ENCODE measurements around the gene QSOX2. TPM values are rescaled to one million over a fixed set of nuclear protein-coding genes. Genes with fewer than 3 reads are reported as not detected.

The QSOX2 gene
- total RNA-seq, 2 experiments from 2014 or later: 14.4 TPM

DNA sequence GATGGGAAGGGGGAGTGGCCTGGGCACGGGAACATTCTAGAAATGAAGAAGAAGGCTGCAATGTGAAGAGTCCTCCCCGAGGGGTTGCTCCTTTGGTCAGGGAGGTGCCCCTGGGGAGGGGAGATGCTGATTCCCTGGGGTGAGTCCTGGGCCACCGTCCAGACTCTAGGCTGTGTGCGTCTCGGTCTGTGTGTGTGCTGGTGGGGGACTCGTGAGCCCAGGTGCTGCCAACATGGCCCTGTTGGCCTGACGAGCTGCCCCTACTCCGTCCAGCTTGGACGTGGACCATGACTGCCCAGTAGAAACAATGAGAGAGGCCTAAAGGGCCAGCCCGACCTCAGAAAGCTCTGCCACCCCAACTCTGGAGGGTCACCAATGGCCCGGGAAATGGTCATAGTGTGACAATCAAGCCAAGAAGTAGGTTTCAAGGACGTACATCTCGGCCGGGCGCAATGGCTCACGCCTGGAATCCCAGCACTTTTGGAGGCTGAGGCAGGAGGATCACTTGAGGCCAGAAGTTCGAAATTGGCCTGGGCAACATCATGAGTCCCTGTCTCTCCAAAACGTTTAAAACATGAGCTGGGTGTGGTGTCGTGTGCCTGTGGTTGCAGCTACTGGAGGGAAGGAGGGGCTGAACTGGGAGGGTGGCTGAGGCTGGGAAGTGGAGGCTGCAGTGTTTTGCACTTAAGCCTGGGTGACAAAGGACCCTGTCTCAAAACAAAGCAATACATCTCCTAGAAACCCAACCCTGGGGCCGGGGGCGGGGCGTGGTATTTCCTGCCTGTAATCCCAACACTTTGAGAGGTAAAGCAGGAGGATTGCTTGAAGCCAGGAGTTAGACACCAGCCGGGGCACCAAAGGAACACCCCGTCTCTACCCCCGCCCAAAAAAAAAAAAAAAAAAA is 57.7 kb downstream of the QSOX2 start:
- intact Hi-C loops (cut with DNase I, micrococcal nuclease): no loop called here
- H3K27me3 ChIP-seq (ENCODE audit: control insufficient read depth in 1 of 2, insufficient read depth in 2 of 2, low read length in 2 of 2): peaks cover 35 to 38% of the 10 kb centered on the region in 2 experiments
- no peak overlapping the region for H3K27ac ChIP-seq (ENCODE audit: low read depth in 1 of 2, low read length in 2 of 2)
- H3K9me3 ChIP-seq (ENCODE audit: control insufficient read depth in 1 of 2, insufficient read depth in 1 of 2, low read length in 2 of 2): peaks cover 0 to 23% of the 10 kb centered on the region in 2 experiments
- H3K4me1 Mint-ChIP-seq (ENCODE audit: low read depth): no peaks in the 10 kb centered on the region
- ATAC-seq (ENCODE audit: poor library complexity): no peak
- no peak for DNase-seq
- H3K4me3 Mint-ChIP-seq: no peak overlapping the region
- no peaks in the 10 kb centered on the region for H3K9me3 Mint-ChIP-seq
- CTCF ChIA-PET: no interaction called here
- H3K36me3 Mint-ChIP-seq (ENCODE audit: low read depth): no peaks in the 10 kb centered on the region
- POLR2A ChIA-PET: no interaction called here
- H3K36me3 ChIP-seq (ENCODE audit: insufficient read depth, low read length): no peaks in the 10 kb centered on the region
- H3K27ac Mint-ChIP-seq: no peak overlapping the region
- no peaks in the 10 kb centered on the region for H3K4me1 ChIP-seq (ENCODE audit: insufficient read depth, low read length)
- TF ChIP-seq, protein P1, sequence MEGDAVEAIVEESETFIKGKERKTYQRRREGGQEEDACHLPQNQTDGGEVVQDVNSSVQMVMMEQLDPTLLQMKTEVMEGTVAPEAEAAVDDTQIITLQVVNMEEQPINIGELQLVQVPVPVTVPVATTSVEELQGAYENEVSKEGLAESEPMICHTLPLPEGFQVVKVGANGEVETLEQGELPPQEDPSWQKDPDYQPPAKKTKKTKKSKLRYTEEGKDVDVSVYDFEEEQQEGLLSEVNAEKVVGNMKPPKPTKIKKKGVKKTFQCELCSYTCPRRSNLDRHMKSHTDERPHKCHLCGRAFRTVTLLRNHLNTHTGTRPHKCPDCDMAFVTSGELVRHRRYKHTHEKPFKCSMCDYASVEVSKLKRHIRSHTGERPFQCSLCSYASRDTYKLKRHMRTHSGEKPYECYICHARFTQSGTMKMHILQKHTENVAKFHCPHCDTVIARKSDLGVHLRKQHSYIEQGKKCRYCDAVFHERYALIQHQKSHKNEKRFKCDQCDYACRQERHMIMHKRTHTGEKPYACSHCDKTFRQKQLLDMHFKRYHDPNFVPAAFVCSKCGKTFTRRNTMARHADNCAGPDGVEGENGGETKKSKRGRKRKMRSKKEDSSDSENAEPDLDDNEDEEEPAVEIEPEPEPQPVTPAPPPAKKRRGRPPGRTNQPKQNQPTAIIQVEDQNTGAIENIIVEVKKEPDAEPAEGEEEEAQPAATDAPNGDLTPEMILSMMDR (IDR thresholded peaks at IDR 0.05): no peak
- no peak overlapping the region for H3K4me3 ChIP-seq (ENCODE audit: low read length)
- peaks cover 59% of the 10 kb centered on the region for H3K27me3 Mint-ChIP-seq

DNA sequence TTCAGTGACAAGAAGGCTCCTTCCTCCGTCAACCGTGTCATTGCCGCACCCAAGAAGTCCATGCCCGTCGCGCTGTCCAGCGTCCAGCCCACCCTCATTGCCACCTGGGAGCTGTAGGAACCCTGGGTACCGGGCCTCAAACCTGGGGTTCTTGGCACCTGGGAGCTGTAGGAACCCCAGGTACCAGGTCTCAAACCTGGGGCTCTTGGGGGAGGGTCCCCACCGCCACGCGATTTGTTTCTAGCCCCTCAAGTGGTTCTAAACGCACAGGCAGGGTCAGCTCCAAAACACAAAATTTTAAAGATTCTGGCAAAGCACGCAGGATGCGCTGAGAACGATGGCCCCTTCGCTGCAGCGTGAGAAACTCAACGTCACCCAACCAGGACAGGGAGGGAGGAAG is 58.4 kb downstream of the QSOX2 start:
- POLR2A ChIA-PET: no interaction called here
- H3K9me3 Mint-ChIP-seq: no peaks in the 10 kb centered on the region
- ATAC-seq (ENCODE audit: poor library complexity): no peak
- CTCF ChIA-PET: no interaction called here
- no peaks in the 10 kb centered on the region for H3K4me1 ChIP-seq (ENCODE audit: insufficient read depth, low read length)
- no peak overlapping the region for H3K27ac Mint-ChIP-seq
- TF ChIP-seq, protein P1 (IDR thresholded peaks at IDR 0.05): no peak
- no peak overlapping the region for H3K4me3 Mint-ChIP-seq
- H3K4me1 Mint-ChIP-seq (ENCODE audit: low read depth): no peaks in the 10 kb centered on the region
- no peaks in the 10 kb centered on the region for H3K36me3 ChIP-seq (ENCODE audit: insufficient read depth, low read length)
- H3K9me3 ChIP-seq (ENCODE audit: control insufficient read depth in 1 of 2, insufficient read depth in 1 of 2, low read length in 2 of 2): peaks cover 0 to 24% of the 10 kb centered on the region in 2 experiments
- H3K27me3 Mint-ChIP-seq: peaks cover 61% of the 10 kb centered on the region
- intact Hi-C loops (cut with DNase I, micrococcal nuclease): no loop called here
- no peak for DNase-seq
- H3K4me3 ChIP-seq (ENCODE audit: low read length): no peak overlapping the region
- peaks cover 30 to 31% of the 10 kb centered on the region in 2 experiments for H3K27me3 ChIP-seq (ENCODE audit: control insufficient read depth in 1 of 2, insufficient read depth in 2 of 2, low read length in 2 of 2)
- H3K36me3 Mint-ChIP-seq (ENCODE audit: low read depth): no peaks in the 10 kb centered on the region
- no peak overlapping the region for H3K27ac ChIP-seq (ENCODE audit: low read depth in 1 of 2, low read length in 2 of 2)

- no peaks in the 10 kb centered on the region for H3K4me1 ChIP-seq (ENCODE audit: insufficient read depth, low read length)
- H3K4me3 ChIP-seq (ENCODE audit: low read length): no peak overlapping the region
- Mint-ChIP-seq H3K4me3 (no peak overlapping the region), H3K27ac (no peak overlapping the region), H3K9me3 (no peaks in the 10 kb centered on the region), H3K27me3 (peaks cover 56% of the 10 kb centered on the region), H3K4me1 (ENCODE audit: low read depth) (no peaks in the 10 kb centered on the region), H3K36me3 (ENCODE audit: low read depth) (no peaks in the 10 kb centered on the region)
- intact Hi-C loops (cut with DNase I, micrococcal nuclease): no loop called here
- H3K9me3 ChIP-seq (ENCODE audit: control insufficient read depth in 1 of 2, insufficient read depth in 1 of 2, low read length in 2 of 2): peaks cover 0 to 16% of the 10 kb centered on the region in 2 experiments
- H3K27ac ChIP-seq (ENCODE audit: low read depth in 1 of 2, low read length in 2 of 2): no peak overlapping the region
- POLR2A ChIA-PET: no interaction called here
- DNase-seq (no peak), ATAC-seq (ENCODE audit: poor library complexity) (no peak)
- CTCF ChIA-PET: no interaction called here
- no peaks in the 10 kb centered on the region for H3K36me3 ChIP-seq (ENCODE audit: insufficient read depth, low read length)
- H3K27me3 ChIP-seq (ENCODE audit: control insufficient read depth in 1 of 2, insufficient read depth in 2 of 2, low read length in 2 of 2): peaks cover 23 to 25% of the 10 kb centered on the region in 2 experiments
- TF ChIP-seq, protein P1 (IDR thresholded peaks at IDR 0.05): no peak
These were observed 59.2 kb downstream of the QSOX2 start for GRCh38 chr9:136186386-136186785.
